ENCODE measurements around the gene ARHGEF3.

DNA sequence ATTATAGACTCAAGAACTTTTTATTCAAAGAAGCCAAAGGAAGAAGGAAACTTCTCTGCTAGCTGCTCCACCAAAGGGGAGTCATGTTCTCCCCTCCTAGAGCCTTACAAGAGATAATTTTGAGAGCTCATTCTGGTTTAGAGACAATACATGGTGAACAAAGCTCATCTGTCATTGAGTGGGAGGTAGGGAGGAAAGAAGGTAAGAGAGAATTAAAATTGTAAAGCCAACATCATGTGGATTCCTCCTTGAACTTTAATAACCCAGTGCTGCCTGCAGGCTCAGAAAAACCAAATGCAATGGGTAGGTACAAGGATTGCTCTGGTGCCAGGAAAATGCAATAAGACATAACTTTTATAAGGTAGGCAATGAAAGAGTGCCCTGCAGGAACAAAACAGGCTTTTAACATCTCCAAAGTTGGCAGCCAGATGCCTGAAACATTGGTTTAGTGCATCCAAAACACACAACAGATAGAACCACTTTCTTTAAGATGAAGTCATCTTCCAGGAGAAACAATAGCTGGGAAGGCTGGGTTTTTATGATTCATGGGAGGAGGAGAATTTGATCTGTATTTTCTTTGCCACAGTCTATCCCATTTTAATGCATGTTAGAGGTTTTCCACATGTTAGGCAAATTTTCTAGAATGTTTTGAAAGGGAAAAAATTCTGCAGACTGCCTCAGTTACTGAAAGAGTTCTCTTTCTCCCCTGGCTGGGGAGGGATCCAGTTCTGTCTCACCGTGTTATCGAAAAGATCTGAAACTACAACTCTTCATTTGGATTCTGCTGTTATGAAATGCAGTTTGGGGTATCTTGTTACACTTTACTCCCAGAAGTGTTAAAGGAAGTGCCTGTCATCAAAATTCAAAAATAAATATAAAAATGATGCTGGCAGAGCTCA lies 11.3 kb upstream of the ARHGEF3 start:
- TF ChIP-seq CTCF (IDR thresholded peaks at IDR 0.05) = no peak
- TF ChIP-seq ZFX (IDR thresholded peaks at IDR 0.05; ENCODE audit: borderline replicate concordance) = no peak
